GM12875 (cell line): ENCODE results near the gene YPEL2.

Source experiments
- H3K4me3 ChIP-seq: one replicate; pipeline ENCODE4 v1.5.1; 2011; ENCODE audit warnings: low read depth, low read length, control low read depth
- CTCF ChIP-seq: IDR thresholded peaks from 2 replicates; pipeline ENCODE4 v1.5.1; 2011; ENCODE audit warnings: low read depth, mild to moderate bottlenecking, control low read depth, inconsistent platforms, low read length, moderate library complexity, borderline replicate concordance; ENCODE audit not compliant: insufficient read depth

The YPEL2 gene

GRCh38 chr17:59418732-59419166, 87.3 kb downstream of the YPEL2 start:
- H3K4me3 ChIP-seq = no peak overlapping the region
- TF ChIP-seq CTCF = no peak

GRCh38 chr17:59420901-59421300, 89.4 kb downstream of the YPEL2 start:
- TF ChIP-seq CTCF = no peak

GRCh38 chr17:59421722-59422121, 90.3 kb downstream of the YPEL2 start:
- TF ChIP-seq CTCF = no peak
- no peak overlapping the region for H3K4me3 ChIP-seq

More at GRCh38 chr17:59420901-59421300, 89.4 kb downstream of the YPEL2 start:
- no peak overlapping the region for H3K4me3 ChIP-seq

- TF ChIP-seq CTCF = no peak
- no peak overlapping the region for H3K4me3 ChIP-seq
These were observed 91.8 kb downstream of the YPEL2 start for GRCh38 chr17:59423137-59423724.

GRCh38 chr17:59423903-59424302, 92.4 kb downstream of the YPEL2 start:
- no peak for TF ChIP-seq CTCF
- H3K4me3 ChIP-seq = no peak overlapping the region

GRCh38 chr17:59424331-59424730, 92.9 kb downstream of the YPEL2 start:
- no peak for TF ChIP-seq CTCF
- no peak overlapping the region for H3K4me3 ChIP-seq

GRCh38 chr17:59425085-59425931, 93.9 kb downstream of the YPEL2 start:
- no peak for TF ChIP-seq CTCF
- H3K4me3 ChIP-seq = no peak overlapping the region
